ENCODE measurements around the gene WBP11. TPM values are rescaled to one million over a fixed set of nuclear protein-coding genes. Genes with fewer than 3 reads are reported as not detected.

The WBP11 gene
- total RNA-seq, 1 experiment from 2014 or later: 25.3 TPM

GRCh38 chr12:14826491-14826890 lies 23.2 kb upstream of the WBP11 start:
- DNase-seq (ENCODE audit: extremely low read depth, low read depth): no peak

DNA sequence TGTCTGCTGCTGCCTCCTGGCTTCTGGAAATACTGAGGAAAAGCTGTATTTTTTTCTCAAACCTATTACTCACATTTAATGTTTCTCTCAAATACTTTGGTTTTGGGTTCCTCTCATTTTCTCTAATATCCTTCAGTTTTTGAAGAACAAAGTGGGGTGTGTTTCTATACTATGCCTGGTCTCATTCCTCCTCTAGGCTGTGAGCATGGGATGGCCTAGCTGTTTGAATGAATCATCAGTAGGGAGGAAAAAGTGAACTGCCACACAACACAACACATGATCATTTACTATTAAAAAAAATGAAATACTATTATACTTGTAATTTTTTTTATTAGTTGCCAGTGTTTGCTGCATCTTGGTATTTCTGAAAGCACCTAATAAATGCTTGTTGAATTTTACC lies 22.0 kb upstream of the WBP11 start:
- no peak for DNase-seq (ENCODE audit: extremely low read depth, low read depth)

- DNase-seq (ENCODE audit: extremely low read depth, low read depth): no peak
Observed at GRCh38 chr12:14824012-14824634, 20.8 kb upstream of the WBP11 start.

GRCh38 chr12:14814014-14814413 lies 10.7 kb upstream of the WBP11 start, which contains the start of gene SMCO3:
Gene SMCO3, minus strand, starts transcription at chr12:14814182. Its CDS starts 7,502 bp downstream, at chr12:14806680.
- no peak for DNase-seq (ENCODE audit: extremely low read depth, low read depth)

- DNase-seq (ENCODE audit: extremely low read depth, low read depth): no peak
Observed at GRCh38 chr12:14811486-14811885, 8.2 kb upstream of the WBP11 start.

DNA sequence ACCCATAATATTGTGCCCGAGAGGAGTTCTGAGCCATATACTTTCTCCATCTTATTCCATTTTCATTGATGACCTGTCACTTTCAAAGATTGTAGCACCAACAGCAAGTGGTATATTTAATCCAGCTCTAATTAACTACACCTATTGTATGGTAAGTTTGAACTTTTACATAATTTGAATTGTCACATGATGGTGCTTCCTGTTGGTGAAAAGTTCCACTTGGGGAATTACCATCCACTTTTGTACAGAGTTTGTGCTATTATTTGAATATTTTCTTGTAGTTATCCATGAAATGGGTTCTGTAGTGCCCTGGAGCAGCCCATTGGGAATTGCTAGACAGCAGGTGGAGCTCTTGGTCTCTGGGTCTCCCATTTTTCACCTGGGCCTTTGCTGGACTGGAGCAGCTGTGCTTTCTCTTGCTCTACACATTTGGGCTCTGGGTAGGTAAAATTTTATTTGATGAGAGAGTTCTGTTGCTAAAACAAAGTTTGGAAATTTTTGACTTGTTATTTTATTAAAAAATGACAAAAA lies 7.7 kb upstream of the WBP11 start:
- DNase-seq (ENCODE audit: extremely low read depth, low read depth): no peak

DNA sequence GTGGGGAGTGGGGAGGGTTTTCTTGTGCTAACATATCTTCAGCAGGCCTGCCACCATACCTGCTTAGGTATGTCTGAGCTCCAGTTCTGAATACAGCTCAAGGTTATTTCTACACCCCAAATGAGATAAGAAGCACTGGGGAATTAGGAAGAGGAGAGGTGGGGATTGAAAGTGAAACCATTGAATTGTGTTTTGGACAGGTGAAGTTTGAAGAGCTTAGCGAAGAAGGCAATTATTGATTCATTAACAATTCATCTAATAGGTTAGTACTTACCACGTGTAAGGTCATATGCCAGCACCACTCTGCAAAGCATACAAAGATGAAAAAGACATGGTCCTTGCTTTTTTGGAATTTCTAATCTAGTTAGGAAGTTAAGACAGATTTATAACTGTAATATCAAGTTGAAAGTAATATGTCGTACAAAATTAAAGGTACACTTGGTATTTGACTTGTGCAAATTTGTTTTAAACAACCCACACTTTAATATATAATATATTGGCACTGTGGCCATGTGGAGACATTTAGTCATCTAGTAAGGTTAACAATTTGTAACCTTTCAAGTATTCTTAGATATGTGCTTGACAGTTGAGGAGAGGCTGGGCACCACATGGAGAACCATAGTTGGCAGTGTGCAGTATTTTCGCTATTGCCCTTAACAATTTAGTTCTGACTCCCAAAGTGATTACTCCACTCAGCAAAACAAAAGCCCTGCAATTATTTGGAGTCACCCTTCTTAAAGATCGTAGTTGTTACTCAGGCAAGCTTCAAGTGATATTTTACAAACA lies 7.1 kb upstream of the WBP11 start:
- DNase-seq (ENCODE audit: extremely low read depth, low read depth): no peak

- no peak for DNase-seq (ENCODE audit: extremely low read depth, low read depth)
Observed at GRCh38 chr12:14803830-14804160, 517 bp upstream of the WBP11 start.

- no peak for DNase-seq (ENCODE audit: extremely low read depth, low read depth)
Observed at GRCh38 chr12:14802721-14803010, 612 bp downstream of the WBP11 start.

DNA sequence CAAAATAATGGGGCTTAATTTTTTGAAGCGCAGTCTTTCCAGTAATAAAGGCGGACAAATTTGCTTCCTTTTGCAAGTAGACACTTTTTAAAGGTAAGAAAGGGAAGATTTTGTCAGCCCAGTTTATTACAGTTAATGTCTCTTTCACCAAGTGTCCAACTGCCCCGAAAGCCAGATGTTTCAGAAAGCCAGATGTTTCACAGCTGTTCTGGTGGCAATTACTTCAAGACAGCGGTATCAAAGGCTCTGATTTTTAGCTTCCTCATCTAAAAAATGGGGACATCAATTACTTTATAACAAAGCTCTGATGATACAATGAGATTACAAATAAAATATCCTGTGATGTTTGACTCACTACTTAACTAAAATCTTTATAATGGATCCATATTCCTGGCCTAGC lies 1.0 kb downstream of the WBP11 start:
- no peak for DNase-seq (ENCODE audit: extremely low read depth, low read depth)

DNA sequence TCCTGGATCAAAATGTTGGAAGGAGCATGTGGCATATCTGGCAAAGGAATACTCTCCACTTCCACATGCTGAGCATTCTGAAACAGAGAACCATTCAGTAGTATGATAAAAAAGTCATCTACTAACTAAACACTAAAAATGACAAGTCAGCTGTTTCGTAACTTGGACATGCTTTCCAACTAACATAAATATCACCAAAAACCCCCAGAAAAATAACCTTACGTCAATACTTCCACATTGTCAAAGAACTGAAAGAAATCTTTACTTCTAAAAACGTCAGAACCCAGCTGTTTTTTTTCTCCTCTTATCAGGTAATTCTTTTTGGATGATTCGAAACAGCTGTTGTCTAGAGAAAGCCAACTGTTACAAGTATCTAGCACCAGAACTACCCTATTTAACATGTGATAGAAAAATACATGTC lies 8.2 kb downstream of the WBP11 start:
- no peak for DNase-seq (ENCODE audit: extremely low read depth, low read depth)

- DNase-seq (ENCODE audit: extremely low read depth, low read depth): no peak
Observed at GRCh38 chr12:14785568-14785967, 17.7 kb downstream of the WBP11 start.

- no peak for DNase-seq (ENCODE audit: extremely low read depth, low read depth)
Observed at GRCh38 chr12:14784471-14784870, 18.8 kb downstream of the WBP11 start.

DNA sequence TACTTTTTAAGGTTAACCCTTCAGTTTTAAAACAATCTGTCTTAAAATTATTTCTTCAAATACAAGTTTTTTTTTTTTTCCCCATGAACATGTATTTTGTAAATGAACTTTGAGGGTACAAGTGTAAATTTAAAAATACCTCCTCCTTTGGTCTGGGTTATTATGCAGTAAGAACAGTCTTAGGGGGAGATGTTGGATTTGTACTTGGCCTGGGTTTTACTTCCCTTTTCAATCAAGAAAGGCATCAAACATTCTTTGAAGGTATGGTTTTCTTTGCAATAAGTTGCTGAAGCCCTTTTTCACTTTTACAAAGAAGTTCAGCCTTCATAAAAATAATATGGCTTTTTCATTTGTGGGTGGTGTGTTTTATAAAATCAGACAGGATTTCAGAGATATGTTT lies 20.5 kb downstream of the WBP11 start:
- no peak for DNase-seq (ENCODE audit: extremely low read depth, low read depth)

DNA sequence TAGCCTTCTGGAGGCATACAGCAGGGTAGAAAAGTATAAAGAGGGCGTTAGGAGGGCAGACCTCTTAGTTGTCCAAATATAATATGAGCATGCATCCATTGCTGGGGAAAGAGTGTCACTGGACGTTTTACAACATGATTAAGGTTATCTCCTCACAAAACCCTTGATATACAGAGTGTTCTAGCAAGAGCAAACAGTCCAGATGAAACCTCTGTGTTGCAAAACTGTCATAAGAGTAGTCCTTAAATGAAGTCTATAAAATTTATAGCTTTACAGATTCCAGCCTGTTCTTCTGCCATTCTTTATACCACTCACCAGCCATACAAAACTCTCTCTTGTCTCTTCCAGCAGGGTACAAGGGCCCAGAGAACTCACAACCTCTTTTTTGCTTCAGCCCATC lies 21.7 kb downstream of the WBP11 start:
- no peak for DNase-seq (ENCODE audit: extremely low read depth, low read depth)

DNA sequence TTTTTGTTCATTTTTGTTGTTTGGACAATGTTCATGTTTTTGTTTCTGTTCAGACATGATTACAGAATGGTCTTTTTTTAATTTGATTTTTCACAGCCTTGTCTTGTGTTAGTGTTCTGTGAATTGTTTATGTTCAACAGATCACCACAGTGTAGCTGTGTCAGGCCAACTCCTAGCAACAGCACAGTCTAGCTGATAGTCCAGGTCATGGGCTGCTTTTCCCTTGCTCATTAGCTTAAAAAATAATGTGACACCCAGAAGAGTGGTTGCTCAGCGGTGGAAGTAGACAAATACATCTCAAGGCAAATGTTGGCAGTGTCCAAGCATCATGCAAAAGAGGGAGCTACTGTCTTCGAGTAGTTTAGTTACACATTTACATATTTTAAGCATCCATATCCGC lies 22.4 kb downstream of the WBP11 start:
- no peak for DNase-seq (ENCODE audit: extremely low read depth, low read depth)

GRCh38 chr12:14779834-14780233 lies 23.4 kb downstream of the WBP11 start:
- no peak for DNase-seq (ENCODE audit: extremely low read depth, low read depth)

GRCh38 chr12:14777271-14777670 lies 26.0 kb downstream of the WBP11 start:
- DNase-seq (ENCODE audit: extremely low read depth, low read depth): no peak

DNA sequence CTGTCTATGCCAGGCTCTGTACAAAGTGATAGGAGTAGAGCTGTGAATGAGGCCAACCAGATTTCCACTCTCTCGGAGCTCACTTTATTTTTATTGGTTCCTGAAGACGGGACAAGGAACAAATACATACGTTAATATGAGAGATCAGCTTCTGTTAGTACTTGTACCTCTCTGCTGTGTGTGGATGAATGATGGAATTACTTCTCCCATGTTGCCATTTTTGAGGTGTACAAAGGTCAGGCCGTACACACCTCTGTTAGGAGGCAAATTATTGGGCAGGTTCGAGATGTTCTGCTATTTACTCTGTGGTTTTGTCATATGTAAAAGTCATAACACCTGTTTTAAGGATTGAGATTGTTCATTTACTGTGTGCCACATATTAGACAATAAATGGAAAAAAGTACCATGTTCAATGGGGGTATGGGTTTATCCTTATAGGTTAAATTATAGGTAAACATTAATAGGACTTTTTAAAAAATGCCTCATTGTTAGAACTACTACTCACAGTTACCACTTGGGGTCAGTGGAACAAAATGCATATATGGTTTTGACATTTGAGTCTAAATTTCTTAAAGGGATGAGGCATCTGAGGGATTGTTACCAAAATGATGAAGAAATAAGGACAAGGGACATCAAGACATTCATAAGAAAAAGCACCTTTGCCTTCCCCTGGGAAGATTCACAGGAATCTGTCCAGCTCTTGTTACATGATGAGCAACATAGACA lies 26.9 kb downstream of the WBP11 start:
- DNase-seq (ENCODE audit: extremely low read depth, low read depth): no peak

- DNase-seq (ENCODE audit: extremely low read depth, low read depth): peak; percentile 2
Observed at GRCh38 chr12:14775636-14775980, 27.7 kb downstream of the WBP11 start.

DNA sequence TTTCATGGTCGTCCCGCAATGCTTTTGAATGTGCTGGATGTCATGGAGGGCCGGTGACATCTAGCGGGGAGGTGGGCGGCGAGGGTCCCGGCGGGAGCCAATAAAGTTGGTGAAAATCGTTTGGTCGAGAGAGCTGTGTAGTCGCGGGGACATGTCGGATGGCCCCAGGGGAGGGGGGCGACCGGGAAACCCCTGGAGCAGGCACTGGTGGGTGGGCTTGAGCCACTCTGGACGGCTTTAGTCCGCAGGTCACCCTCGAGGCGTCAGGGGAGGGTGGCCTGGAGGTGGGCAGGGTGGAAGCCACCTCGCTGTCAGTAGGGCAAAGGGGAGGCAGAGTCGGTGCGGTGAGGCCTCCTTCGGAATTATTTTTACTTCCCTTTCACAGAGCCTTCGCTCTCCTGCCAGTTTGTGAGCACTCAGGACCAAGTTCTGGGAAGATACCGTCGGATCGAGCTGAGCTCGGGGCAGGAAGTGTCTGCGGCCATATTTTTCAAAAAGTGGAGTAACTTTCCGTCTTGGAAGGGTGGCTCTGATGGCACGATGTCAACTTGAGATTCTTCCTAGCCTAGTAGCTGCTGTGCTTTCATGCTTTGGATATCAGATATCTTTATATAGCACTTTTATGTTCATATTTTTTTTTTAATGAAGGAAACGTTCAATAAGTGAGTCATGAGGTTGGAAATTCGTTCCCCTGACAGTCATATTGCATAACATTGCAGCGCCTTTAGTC lies 28.2 kb downstream of the WBP11 start:
- peak; percentile 8 for DNase-seq (ENCODE audit: extremely low read depth, low read depth)

Measured in NCI-H460 (cell line).